Loucy (cell line): ENCODE measurements around the gene GRK2.
A peak's percentile ranks its signal among the peaks of the same experiment; 100 is the strongest.

ENCODE experiments used
- H2AFZ ChIP-seq: fragments of 200-600 bp; sonication (generic); 2 replicates; pipeline ENCODE4 v1.6.0; 2016; ENCODE audit warnings: antibody characterized with exemption, mild to moderate bottlenecking, low read length, moderate library complexity
- H3F3A ChIP-seq: fragments of 200-600 bp; 2 replicates; pipeline ENCODE4 v1.6.0; 2016; ENCODE audit warnings: antibody characterized with exemption, low read depth, mild to moderate bottlenecking
- H3K27me3 ChIP-seq: fragments of 200-600 bp; sonication (generic); 2 replicates; pipeline ENCODE4 v1.6.1; 2014; ENCODE audit warnings: low read length, mild to moderate bottlenecking; ENCODE audit not compliant: insufficient read depth, poor library complexity, severe bottlenecking
- H3K36me3 ChIP-seq: fragments of 200-600 bp; sonication (generic); 2 replicates; pipeline ENCODE4 v1.6.1; 2016; ENCODE audit warnings: low read length; ENCODE audit not compliant: insufficient read depth
- H3K4me1 ChIP-seq: fragments of 200-600 bp; sonication (generic); 2 replicates; pipeline ENCODE4 v1.5.1; 2014; ENCODE audit warnings: low read length, mild to moderate bottlenecking; ENCODE audit not compliant: insufficient read depth, poor library complexity, severe bottlenecking
- H3K4me2 ChIP-seq: fragments of 200-600 bp; sonication (generic); 2 replicates; pipeline ENCODE4 v1.6.0; 2014; ENCODE audit warnings: antibody characterized with exemption, low read length, low read depth, mild to moderate bottlenecking; ENCODE audit not compliant: poor library complexity, severe bottlenecking
- H3K4me3 ChIP-seq: fragments of 200-600 bp; sonication (generic); 2 replicates; pipeline ENCODE4 v1.5.1; 2014; ENCODE audit warnings: low read length, mild to moderate bottlenecking, mixed read lengths; ENCODE audit not compliant: poor library complexity, severe bottlenecking
- H3K79me2 ChIP-seq: fragments of 200-600 bp; sonication (generic); 2 replicates; pipeline ENCODE4 v1.6.1; 2014; ENCODE audit warnings: low read length; ENCODE audit not compliant: insufficient read depth
- H3K9ac ChIP-seq: fragments of 200-600 bp; sonication (generic); 2 replicates; pipeline ENCODE4 v1.6.0; 2014; ENCODE audit warnings: mild to moderate bottlenecking, low read depth, low read length, moderate library complexity; ENCODE audit not compliant: poor library complexity, severe bottlenecking
- H3K9me2 ChIP-seq: fragments of 200-600 bp; sonication (generic); replicated peaks from 2 replicates; pipeline ENCODE4 v1.6.1; 2016; ENCODE audit warnings: low read depth, low read length, mixed read lengths
- H3K9me3 ChIP-seq: fragments of 200-600 bp; sonication (generic); 2 replicates; pipeline ENCODE4 v1.6.1; 2014; ENCODE audit warnings: mild to moderate bottlenecking, antibody characterized with exemption, low read length, low read depth; ENCODE audit not compliant: insufficient read depth
- H4K20me1 ChIP-seq: fragments of 200-600 bp; sonication (generic); 2 replicates; pipeline ENCODE4 v1.6.0; 2014; ENCODE audit warnings: antibody characterized with exemption, low read length, mild to moderate bottlenecking; ENCODE audit not compliant: insufficient read depth, poor library complexity, severe bottlenecking
- EZH2phosphoT487 ChIP-seq: fragments of 200-600 bp; IDR thresholded peaks from 2 replicates; pipeline ENCODE4 v1.6.1; 2018; ENCODE audit warnings: antibody characterized with exemption, mild to moderate bottlenecking, moderate library complexity, borderline replicate concordance
- TF ChIP-seq, protein P1 (sequence below): fragments of 200-600 bp; sonication (generic); conservative IDR thresholded peaks from 2 replicates; pipeline ENCODE4 v1.5.1; 2014; ENCODE audit warnings: mild to moderate bottlenecking, antibody characterized with exemption, low read length

GRK2 gene

DNA sequence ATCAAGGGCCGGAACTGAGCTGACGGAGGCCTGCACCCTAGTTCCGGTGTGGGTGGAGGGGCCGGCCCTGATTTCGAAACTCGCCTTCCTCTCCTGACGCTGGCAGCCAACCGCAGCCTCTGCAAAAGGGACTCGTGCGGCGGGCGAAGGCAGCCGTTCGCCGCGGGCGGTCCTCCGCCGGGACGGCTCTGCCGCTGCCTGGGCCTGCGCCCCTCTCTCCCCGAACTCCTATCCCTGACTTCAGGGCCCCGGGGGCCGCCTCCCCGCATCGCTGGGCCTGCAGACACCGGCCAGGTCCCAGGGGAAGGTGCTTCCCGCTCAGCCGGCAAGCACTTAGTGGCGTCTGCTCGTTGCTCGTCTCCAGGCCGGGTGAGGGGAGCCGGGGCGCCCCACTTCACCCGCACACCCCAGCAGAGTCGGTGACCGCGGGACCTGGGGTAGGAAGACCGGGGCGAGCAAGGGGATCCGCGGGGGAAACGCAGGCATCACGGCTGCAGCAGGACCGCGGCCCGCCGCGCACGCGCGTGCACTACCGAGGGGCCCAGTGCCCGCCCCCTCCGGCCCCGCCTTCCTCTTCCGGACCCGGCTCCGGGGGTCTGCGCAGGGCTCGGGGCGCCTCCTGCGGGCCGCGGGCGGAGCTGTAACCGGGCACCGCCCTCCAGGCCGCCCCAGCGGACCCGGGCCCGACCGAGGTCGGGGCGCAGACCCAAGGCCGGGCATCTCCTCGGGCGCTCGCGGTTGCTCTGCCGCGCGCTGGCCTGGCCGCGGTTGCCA is 22.4 kb downstream of the GRK2 start:
- Histone ChIP-seq H2AFZ (no peak overlapping the region), H3K9ac (peak overlapping the region; percentile 98), H3K4me1 (peaks cover 44% of the 10 kb centered on the region), H3K9me2 (no peaks in the 10 kb centered on the region), H3K4me2 (peak overlapping the region; percentile 90), H4K20me1 (peaks cover 30% of the 10 kb centered on the region), H3K36me3 (peaks cover 42% of the 10 kb centered on the region; the same call in 1 of the 2 replicates), H3K4me3 (peak overlapping the region; percentile 95), H3K79me2 (peaks cover 55% of the 10 kb centered on the region), H3K9me3 (no peaks in the 10 kb centered on the region), H3K27me3 (no peaks in the 10 kb centered on the region), H3F3A (peaks cover 6% of the 10 kb centered on the region)
- TF ChIP-seq, protein P1, sequence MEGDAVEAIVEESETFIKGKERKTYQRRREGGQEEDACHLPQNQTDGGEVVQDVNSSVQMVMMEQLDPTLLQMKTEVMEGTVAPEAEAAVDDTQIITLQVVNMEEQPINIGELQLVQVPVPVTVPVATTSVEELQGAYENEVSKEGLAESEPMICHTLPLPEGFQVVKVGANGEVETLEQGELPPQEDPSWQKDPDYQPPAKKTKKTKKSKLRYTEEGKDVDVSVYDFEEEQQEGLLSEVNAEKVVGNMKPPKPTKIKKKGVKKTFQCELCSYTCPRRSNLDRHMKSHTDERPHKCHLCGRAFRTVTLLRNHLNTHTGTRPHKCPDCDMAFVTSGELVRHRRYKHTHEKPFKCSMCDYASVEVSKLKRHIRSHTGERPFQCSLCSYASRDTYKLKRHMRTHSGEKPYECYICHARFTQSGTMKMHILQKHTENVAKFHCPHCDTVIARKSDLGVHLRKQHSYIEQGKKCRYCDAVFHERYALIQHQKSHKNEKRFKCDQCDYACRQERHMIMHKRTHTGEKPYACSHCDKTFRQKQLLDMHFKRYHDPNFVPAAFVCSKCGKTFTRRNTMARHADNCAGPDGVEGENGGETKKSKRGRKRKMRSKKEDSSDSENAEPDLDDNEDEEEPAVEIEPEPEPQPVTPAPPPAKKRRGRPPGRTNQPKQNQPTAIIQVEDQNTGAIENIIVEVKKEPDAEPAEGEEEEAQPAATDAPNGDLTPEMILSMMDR: peak; percentile 48
- TF ChIP-seq EZH2phosphoT487: no peak

DNA sequence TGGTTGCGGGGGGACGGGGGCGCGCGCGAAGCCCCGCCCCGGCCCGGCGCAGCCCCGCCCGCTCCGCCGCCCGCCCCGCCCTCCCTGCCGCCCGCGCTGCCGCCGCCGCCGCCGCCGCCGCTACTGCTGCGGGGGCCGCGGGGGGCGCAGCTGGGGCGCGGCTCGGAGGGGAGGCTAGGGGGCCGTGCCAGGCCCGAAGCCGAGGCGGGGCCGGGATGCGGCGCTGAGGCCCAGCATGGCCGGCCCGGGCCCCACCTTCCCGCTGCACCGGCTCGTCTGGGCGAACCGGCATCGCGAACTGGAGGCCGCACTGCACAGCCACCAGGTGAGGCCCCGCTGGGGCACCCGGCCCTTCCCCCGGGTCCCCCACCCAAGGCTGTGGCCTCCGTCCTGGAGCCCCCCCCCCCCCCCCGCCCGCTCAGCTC is 23.0 kb downstream of the GRK2 start, which contains the start of gene ANKRD13D:
Gene ANKRD13D, plus strand, starts transcription at position 78 of the 425 bp plus-strand sequence. Its CDS starts 158 bp downstream, at position 236.
- peaks cover 30% of the 10 kb centered on the region for H4K20me1 ChIP-seq
- peaks cover 6% of the 10 kb centered on the region for H3F3A ChIP-seq
- H3K79me2 ChIP-seq: peaks cover 61% of the 10 kb centered on the region
- H3K4me3 ChIP-seq: peak within 1 kb of the TSS; percentile 95
- peak within 1 kb of the TSS; percentile 90 for H3K4me2 ChIP-seq
- H3K36me3 ChIP-seq: peaks cover 40% of the 10 kb centered on the region; the same call in 1 of the 2 replicates
- TF ChIP-seq, protein P1: no peak
- no peak for TF ChIP-seq EZH2phosphoT487
- H2AFZ ChIP-seq: no peak within 1 kb of the TSS
- no peaks in the 10 kb centered on the region for H3K9me2 ChIP-seq
- peak within 1 kb of the TSS; percentile 98 for H3K9ac ChIP-seq
- no peaks in the 10 kb centered on the region for H3K9me3 ChIP-seq
- H3K4me1 ChIP-seq: peaks cover 44% of the 10 kb centered on the region
- H3K27me3 ChIP-seq: no peaks in the 10 kb centered on the region

DNA sequence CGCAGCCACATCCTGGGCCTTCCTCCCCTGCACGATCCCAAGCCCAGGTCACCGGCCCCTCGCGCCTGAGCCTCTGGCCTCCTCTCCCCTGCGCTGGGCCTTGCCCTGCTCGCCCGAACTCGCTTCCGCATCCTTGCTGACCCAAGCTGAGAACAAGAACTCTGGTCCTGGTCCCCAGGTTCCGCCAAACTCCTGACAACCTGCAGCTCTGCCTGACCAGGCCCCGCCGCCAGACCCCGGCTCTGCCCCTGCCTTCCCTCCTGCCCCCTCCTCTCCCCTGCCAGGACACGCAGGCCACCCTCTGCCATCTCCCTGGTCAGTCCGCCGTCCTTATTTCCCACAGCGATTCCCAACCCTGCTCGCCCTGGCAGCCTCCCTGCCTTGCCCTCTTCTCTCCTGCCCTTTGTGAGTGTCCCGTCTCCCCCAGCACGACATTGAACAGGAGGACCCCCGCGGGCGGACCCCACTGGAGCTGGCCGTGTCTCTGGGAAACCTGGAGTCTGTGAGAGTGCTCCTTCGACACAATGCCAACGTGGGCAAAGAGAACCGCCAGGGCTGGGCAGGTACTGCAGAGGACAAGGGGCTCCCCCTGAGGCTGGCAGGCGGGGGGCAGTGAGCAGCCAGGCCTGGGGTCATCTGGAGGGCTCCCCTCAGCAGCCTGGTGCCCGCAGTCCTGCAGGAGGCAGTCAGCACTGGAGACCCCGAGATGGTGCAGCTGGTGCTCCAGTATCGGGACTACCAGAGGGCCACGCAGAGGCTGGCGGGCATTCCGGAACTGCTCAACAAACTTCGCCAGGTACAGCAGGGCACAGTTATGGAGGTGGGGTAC is 23.6 kb downstream of the GRK2 start:
- H4K20me1 ChIP-seq: peaks cover 30% of the 10 kb centered on the region
- H3K4me3 ChIP-seq: peak overlapping the region; percentile 78
- H3K36me3 ChIP-seq: peaks cover 34% of the 10 kb centered on the region; the same call in 1 of the 2 replicates
- H3F3A ChIP-seq: peaks cover 6% of the 10 kb centered on the region
- peak overlapping the region; percentile 79 for H3K4me2 ChIP-seq
- no peaks in the 10 kb centered on the region for H3K27me3 ChIP-seq
- H3K9ac ChIP-seq: peak overlapping the region; percentile 81
- peaks cover 44% of the 10 kb centered on the region for H3K4me1 ChIP-seq
- H3K9me2 ChIP-seq: no peaks in the 10 kb centered on the region
- no peak for TF ChIP-seq EZH2phosphoT487
- TF ChIP-seq, protein P1: no peak
- H3K9me3 ChIP-seq: no peaks in the 10 kb centered on the region
- H2AFZ ChIP-seq: no peak overlapping the region
- H3K79me2 ChIP-seq: peaks cover 67% of the 10 kb centered on the region
